Lung microvascular endothelial cell (primary cell): ENCODE data around the gene SCTR. TPM values are rescaled to one million over a fixed set of nuclear protein-coding genes. Genes with fewer than 3 reads are reported as not detected.
A peak's percentile ranks its signal among the peaks of the same experiment; 100 is the strongest.

Experiments
- DNase-seq, 2 donors: peaks; one replicate each; pipeline versions ENCODE4 v3.0.0 to v3.0.0-alpha.2; 2010; ENCODE audit warnings: low read depth in 2 of 2
- total RNA-seq: library from RNA; depleted of rRNA; stranded (reverse); fragments of >200 nt; gene quantifications from 2 replicates; pipeline ENCODE4 v1.2.1, GENCODE V29; 2014

The SCTR gene
- total RNA-seq, 1 donor from 2014 or later = not detected

GRCh38 chr2:119475857-119476244 is 48.4 kb downstream of the SCTR start:
- no peak for DNase-seq

- DNase-seq = no peak
Measured at GRCh38 chr2:119475225-119475856, 48.9 kb downstream of the SCTR start.

GRCh38 chr2:119474371-119475224 is 49.7 kb downstream of the SCTR start:
- no peak for DNase-seq

- no peak for DNase-seq
Measured at GRCh38 chr2:119473621-119474370, 50.5 kb downstream of the SCTR start.

GRCh38 chr2:119472749-119473148 is 51.5 kb downstream of the SCTR start:
- no peak for DNase-seq

- DNase-seq = no peak
Measured at GRCh38 chr2:119469661-119470297, 54.5 kb downstream of the SCTR start.

- no peak for DNase-seq
Measured at GRCh38 chr2:119469131-119469530, 55.2 kb downstream of the SCTR start.

- DNase-seq = no peak
Measured at GRCh38 chr2:119468154-119468955, 55.9 kb downstream of the SCTR start.

- DNase-seq = no peak
Measured at GRCh38 chr2:119466373-119466772, 57.9 kb downstream of the SCTR start.

GRCh38 chr2:119465687-119466086 is 58.6 kb downstream of the SCTR start:
- DNase-seq = no peak

GRCh38 chr2:119464981-119465380 is 59.3 kb downstream of the SCTR start:
- no peak for DNase-seq

- DNase-seq = no peak
Measured at GRCh38 chr2:119463990-119464389, 60.3 kb downstream of the SCTR start.

- DNase-seq = no peak
Measured at GRCh38 chr2:119463136-119463535, 61.1 kb downstream of the SCTR start.

GRCh38 chr2:119462574-119462973 is 61.7 kb downstream of the SCTR start:
- DNase-seq = no peak

- no peak for DNase-seq
Measured at GRCh38 chr2:119461811-119462210, 62.5 kb downstream of the SCTR start.

- no peak for DNase-seq
Measured at GRCh38 chr2:119460076-119460475, 64.2 kb downstream of the SCTR start.

- peak in 1 of 2 donors; percentile 74 for DNase-seq
Measured at GRCh38 chr2:119455066-119455718, 69.1 kb downstream of the SCTR start.

GRCh38 chr2:119453972-119454593 is 70.2 kb downstream of the SCTR start:
- DNase-seq = no peak

GRCh38 chr2:119451336-119452050 is 72.8 kb downstream of the SCTR start:
- DNase-seq = no peak
